ENCODE measurements around the gene OMP.

The OMP gene

GRCh38 chr11:77081976-77082836 lies 20.4 kb upstream of the OMP start:
- Histone ChIP-seq H3K79me2 (no peaks in the 10 kb centered on the region), H3K4me3 (ENCODE audit: low read depth, low read length) (no peak overlapping the region)

GRCh38 chr11:77082838-77083565 lies 19.6 kb upstream of the OMP start:
- no peak for TF ChIP-seq CTCF (IDR thresholded peaks at IDR 0.05)
- H3K79me2 ChIP-seq: no peaks in the 10 kb centered on the region

More at GRCh38 chr11:77081976-77082836, 20.4 kb upstream of the OMP start:
- Histone ChIP-seq H3K4me1 (no peaks in the 10 kb centered on the region), H2AFZ (no peak overlapping the region), H3K27me3 (ENCODE audit: control insufficient read depth, insufficient read depth, low read length) (no peaks in the 10 kb centered on the region), H3K36me3 (ENCODE audit: control insufficient read depth, insufficient read depth, low read length) (no peaks in the 10 kb centered on the region), H3K9me3 (ENCODE audit: control insufficient read depth, low read length) (no peaks in the 10 kb centered on the region), H3K4me2 (ENCODE audit: low read length) (no peak overlapping the region), H3K9ac (no peak overlapping the region), H3K27ac (no peak overlapping the region)
- TF ChIP-seq CTCF (IDR thresholded peaks at IDR 0.05): no peak

GRCh38 chr11:77083566-77084245 lies 18.9 kb upstream of the OMP start:
- Histone ChIP-seq H3K36me3 (ENCODE audit: control insufficient read depth, insufficient read depth, low read length) (no peaks in the 10 kb centered on the region), H3K9ac (no peak overlapping the region), H3K4me1 (no peaks in the 10 kb centered on the region)

More at GRCh38 chr11:77082838-77083565, 19.6 kb upstream of the OMP start:
- Histone ChIP-seq H3K4me1 (no peaks in the 10 kb centered on the region), H3K4me3 (ENCODE audit: low read depth, low read length) (no peak overlapping the region), H2AFZ (no peak overlapping the region), H3K9ac (no peak overlapping the region), H3K4me2 (ENCODE audit: low read length) (no peak overlapping the region), H3K9me3 (ENCODE audit: control insufficient read depth, low read length) (no peaks in the 10 kb centered on the region), H3K27me3 (ENCODE audit: control insufficient read depth, insufficient read depth, low read length) (no peaks in the 10 kb centered on the region), H3K36me3 (ENCODE audit: control insufficient read depth, insufficient read depth, low read length) (no peaks in the 10 kb centered on the region), H3K27ac (no peak overlapping the region)

GRCh38 chr11:77084581-77085191 lies 18.0 kb upstream of the OMP start:
- no peak overlapping the region for H3K9ac ChIP-seq
- no peaks in the 10 kb centered on the region for H3K36me3 ChIP-seq (ENCODE audit: control insufficient read depth, insufficient read depth, low read length)
- H3K9me3 ChIP-seq (ENCODE audit: control insufficient read depth, low read length): no peaks in the 10 kb centered on the region
- H3K4me2 ChIP-seq (ENCODE audit: low read length): no peak overlapping the region
- no peak overlapping the region for H3K27ac ChIP-seq
- no peak overlapping the region for H3K4me3 ChIP-seq (ENCODE audit: low read depth, low read length)
- no peaks in the 10 kb centered on the region for H3K4me1 ChIP-seq
- H3K79me2 ChIP-seq: no peaks in the 10 kb centered on the region
- TF ChIP-seq CTCF (IDR thresholded peaks at IDR 0.05): no peak
- H2AFZ ChIP-seq: no peak overlapping the region
- H3K27me3 ChIP-seq (ENCODE audit: control insufficient read depth, insufficient read depth, low read length): no peaks in the 10 kb centered on the region

More at GRCh38 chr11:77083566-77084245, 18.9 kb upstream of the OMP start:
- Histone ChIP-seq H3K27ac (no peak overlapping the region), H3K4me3 (ENCODE audit: low read depth, low read length) (no peak overlapping the region), H3K27me3 (ENCODE audit: control insufficient read depth, insufficient read depth, low read length) (no peaks in the 10 kb centered on the region), H2AFZ (no peak overlapping the region), H3K9me3 (ENCODE audit: control insufficient read depth, low read length) (no peaks in the 10 kb centered on the region), H3K4me2 (ENCODE audit: low read length) (no peak overlapping the region), H3K79me2 (no peaks in the 10 kb centered on the region)
- TF ChIP-seq CTCF (IDR thresholded peaks at IDR 0.05): no peak

Data from parathyroid adenoma (tissue), 2 donors.